SK-N-SH (cell line): ENCODE data around the gene SOX2. TPM values are rescaled to one million over a fixed set of nuclear protein-coding genes. Genes with fewer than 3 reads are reported as not detected.

Experiments used
- CTCF ChIA-PET: fragments of 300-600, 350-600 bp; formaldehyde crosslinking; extraction: SDS; loops from one replicate; lab custom pipeline; 2021; lab: Yijun Ruan, JAX
- POLR2A ChIA-PET: fragments of 350-600 bp; sonication (Branson Sonifier 250); formaldehyde crosslinking; extraction: SDS; loops from one replicate; lab custom pipeline; 2020; ENCODE audit warnings: antibody characterized with exemption, inconsistent platforms; lab: Yijun Ruan, JAX
- DNase-seq: peaks from one replicate; pipeline ENCODE4 v3.0.0; 2012
- H2AFZ ChIP-seq: fragments of 200-600 bp; sonication (generic); 2 replicates; pipeline ENCODE4 v1.8.1; 2016; ENCODE audit warnings: antibody characterized with exemption, mild to moderate bottlenecking, low read depth
- H3F3A ChIP-seq: fragments of 200-600 bp; sonication (generic); replicated peaks from 2 replicates; pipeline ENCODE3; 2016; ENCODE audit warnings: antibody characterized with exemption, mild to moderate bottlenecking; ENCODE audit not compliant: insufficient read depth
- H3K27ac ChIP-seq, 2 experiments: fragments of 200-500 bp in 1 of 2; fragments of 200-600 bp in 1 of 2; sonication (Bioruptor generic) in 1 of 2; sonication (generic), shearing (Covaris generic) in 1 of 2; 2 replicates each; pipeline versions ENCODE4 v1.5.1 to v1.6.1; 2014 to 2016; ENCODE audit warnings: low read depth in 2 of 2, inconsistent platforms in 1 of 2, low read length in 1 of 2, mild to moderate bottlenecking in 1 of 2, mixed read lengths in 1 of 2
- H3K27me3 ChIP-seq: fragments of 200-600 bp; sonication (generic), shearing (Covaris generic); 2 replicates; pipeline ENCODE4 v1.6.1; 2016; ENCODE audit warnings: mixed run types; ENCODE audit not compliant: insufficient read depth
- H3K36me3 ChIP-seq, 2 experiments: fragments of 200-500 bp in 1 of 2; fragments of 200-600 bp in 1 of 2; sonication (Bioruptor generic) in 1 of 2; sonication (generic) in 1 of 2; replicated peaks in 1 of 2; 2 replicates each; pipeline versions ENCODE3 to v1.5.1; 2014 to 2016; ENCODE audit warnings: low read length in 1 of 2, mild to moderate bottlenecking in 1 of 2; ENCODE audit not compliant: insufficient read depth in 2 of 2, control insufficient read depth in 1 of 2
- H3K4me1 ChIP-seq, 2 experiments: fragments of 200-500 bp in 1 of 2; fragments of 200-600 bp in 1 of 2; sonication (Bioruptor generic) in 1 of 2; sonication (generic), shearing (Covaris generic) in 1 of 2; 2 replicates each; pipeline versions ENCODE4 v1.5.1 to v1.6.1; 2014 to 2016; ENCODE audit warnings: low read depth in 1 of 2, low read length in 1 of 2, mixed run types in 1 of 2; ENCODE audit not compliant: insufficient read depth in 2 of 2, control insufficient read depth in 1 of 2
- H3K4me2 ChIP-seq: fragments of 200-600 bp; sonication (generic), shearing (Covaris generic); 2 replicates; pipeline ENCODE4 v1.6.1; 2017; ENCODE audit warnings: mixed run types
- H3K4me3 ChIP-seq, 2 experiments: fragments of 200-500 bp in 1 of 2; fragments of 200-600 bp in 1 of 2; sonication (Bioruptor generic) in 1 of 2; sonication (generic), shearing (Covaris generic) in 1 of 2; 2 replicates each; pipeline versions ENCODE4 v1.5.1 to v1.8.1; 2014 to 2016; ENCODE audit warnings: low read depth in 2 of 2, inconsistent platforms in 1 of 2, low read length in 1 of 2, mild to moderate bottlenecking in 1 of 2, mixed read lengths in 1 of 2, moderate library complexity in 1 of 2
- H3K79me2 ChIP-seq: fragments of 200-600 bp; sonication (generic); 2 replicates; pipeline ENCODE4 v1.8.1; 2017; ENCODE audit warnings: mild to moderate bottlenecking; ENCODE audit not compliant: insufficient read depth
- H3K9ac ChIP-seq: fragments of 200-600 bp; sonication (generic); 2 replicates; pipeline ENCODE4 v1.6.1; 2017; ENCODE audit warnings: mixed run types
- H3K9me2 ChIP-seq: fragments of 200-600 bp; sonication (generic); 2 replicates; pipeline ENCODE4 v1.6.1; 2017; ENCODE audit warnings: mixed run types
- H3K9me3 ChIP-seq: fragments of 200-600 bp; sonication (generic); 2 replicates; pipeline ENCODE4 v1.6.1; 2017; ENCODE audit warnings: mixed run types, mild to moderate bottlenecking, moderate library complexity
- H4K20me1 ChIP-seq: fragments of 200-600 bp; sonication (generic); 2 replicates; pipeline ENCODE4 v1.6.1; 2017; ENCODE audit warnings: mild to moderate bottlenecking, mixed run types; ENCODE audit not compliant: insufficient read depth
- ELF1 ChIP-seq: IDR thresholded peaks from 2 replicates; pipeline ENCODE4 v1.4.0; 2012
- MEF2A ChIP-seq: IDR thresholded peaks from 2 replicates; pipeline ENCODE4 v1.4.0; 2012; ENCODE audit warnings: low read depth, borderline replicate concordance
- NRF1 ChIP-seq: IDR thresholded peaks from 2 replicates; pipeline ENCODE4 v1.6.1; 2012; ENCODE audit warnings: low read depth, mild to moderate bottlenecking, low read length
- RAD21 ChIP-seq: IDR thresholded peaks from 2 replicates; pipeline ENCODE4 v1.6.1; 2012; ENCODE audit warnings: mild to moderate bottlenecking, low read length
- RCOR1 ChIP-seq: fragments of 150-350 bp; IDR thresholded peaks from 2 replicates; pipeline ENCODE4 v1.6.1; 2017; ENCODE audit warnings: antibody characterized with exemption, low read length
- REST ChIP-seq: IDR thresholded peaks from 2 replicates; pipeline ENCODE4 v1.6.1; 2012; ENCODE audit warnings: mild to moderate bottlenecking, low read depth, low read length, moderate library complexity
- RFX5 ChIP-seq: IDR thresholded peaks from 2 replicates; pipeline ENCODE4 v1.6.1; 2012; ENCODE audit warnings: mild to moderate bottlenecking, improper control_type of control experiment, low read length
- USF1 ChIP-seq: IDR thresholded peaks from 2 replicates; pipeline ENCODE4 v1.4.0; 2012; ENCODE audit warnings: low read depth, borderline replicate concordance
- YY1 ChIP-seq: IDR thresholded peaks from 2 replicates; pipeline ENCODE4 v1.4.0; 2012; ENCODE audit warnings: low read depth, mild to moderate bottlenecking
- WGBS: methylation state at CpG from one replicate; pipeline ENCODE4 v1.1.6; 2017; ENCODE audit warnings: low lambda C conversion rate; 5-methylcytosine and 5-hydroxymethylcytosine counted together
- polyA plus RNA-seq, 3 experiments: library from polyadenylated mRNA; depleted of rRNA; stranded (reverse); fragments of >200 nt; gene quantifications; 2 replicates each; pipeline ENCODE4 v1.2.3, GENCODE V29; 2012
- TF ChIP-seq, protein P1 (sequence below): fragments of 200-600 bp; sonication (generic); IDR thresholded peaks from 2 replicates; pipeline ENCODE4 v1.6.1; 2017; ENCODE audit warnings: antibody characterized with exemption, mild to moderate bottlenecking, moderate library complexity
- TF ChIP-seq, protein P2 (sequence below): IDR thresholded peaks from 2 replicates; pipeline ENCODE4; 2012

SOX2 gene
- polyA plus RNA-seq, 1 of the 3 experiments (the other 2 are of a cell fraction) = 0.13 TPM

DNA sequence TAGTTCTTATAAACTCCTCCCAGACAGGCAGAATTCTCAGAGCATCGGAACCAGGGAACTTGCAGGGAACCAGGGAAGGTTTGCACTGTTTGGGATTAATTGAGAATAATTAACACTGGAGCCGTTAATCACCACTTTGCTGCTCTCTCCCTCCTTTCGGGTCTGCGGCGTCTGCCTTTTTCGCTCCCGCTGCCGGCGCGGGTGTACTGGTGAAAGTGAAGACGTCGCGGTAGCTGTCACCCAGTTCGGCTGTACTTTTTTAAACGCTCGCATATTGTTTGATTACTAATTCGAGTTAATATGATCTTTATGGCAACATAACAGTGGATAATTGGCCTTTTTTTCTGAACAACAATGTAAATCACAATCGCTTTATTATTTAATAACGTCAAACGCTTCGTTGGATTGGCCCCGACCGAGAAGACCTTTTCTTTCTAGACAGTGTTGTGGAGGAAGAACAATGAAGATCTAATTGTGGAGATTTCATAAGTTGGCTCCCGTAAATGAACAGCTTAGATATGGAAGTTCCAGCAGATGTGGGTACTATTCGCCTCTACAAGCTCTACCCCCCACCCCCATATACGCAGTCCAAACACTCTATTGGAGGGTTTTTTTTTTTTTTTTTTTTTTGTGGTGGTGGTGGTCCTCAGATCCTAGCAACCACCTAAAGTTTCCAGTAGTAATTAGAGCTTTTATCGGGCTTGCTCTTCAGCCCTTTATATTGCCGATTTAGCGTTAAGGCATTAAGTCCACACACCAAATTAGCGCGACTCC lies 12.7 kb downstream of the SOX2 start:
- Histone ChIP-seq H3K4me1 (peaks cover 0 to 3% of the 10 kb centered on the region in 2 experiments; a peak in 2 of 4 replicates), H3K9me2 (no peaks in the 10 kb centered on the region), H3K36me3 (no peaks in the 10 kb centered on the region), H3K9ac (no peak overlapping the region), H3K4me3 (no peak overlapping the region), H3F3A (no peaks in the 10 kb centered on the region), H3K27me3 (no peaks in the 10 kb centered on the region), H4K20me1 (no peaks in the 10 kb centered on the region), H3K4me2 (no peak overlapping the region), H3K79me2 (no peaks in the 10 kb centered on the region), H2AFZ (no peak overlapping the region), H3K27ac (no peak overlapping the region), H3K9me3 (no peaks in the 10 kb centered on the region)
- 92% methylated on average over 31 of the region's 31 CpGs for WGBS
- ChIA-PET POLR2A (no interaction called here), CTCF (interaction anchor here (0.7 kb wide), 1 partner anchor 9 kb away, joined by 3 read pairs; no protein-coding TSS in a partner anchor)
- DNase-seq = no peak
- TF ChIP-seq RFX5 (no peak), RAD21 (no peak), USF1 (no peak), RCOR1 (no peak), REST (no peak), YY1 (no peak), MEF2A (no peak)

GRCh38 chr3:181725131-181725731 lies 13.5 kb downstream of the SOX2 start:
- H3K9ac ChIP-seq = no peak overlapping the region
- no peaks in the 10 kb centered on the region for H4K20me1 ChIP-seq
- CTCF ChIA-PET = interaction anchor here (1.1 kb wide), 1 partner anchor 16 kb away, joined by 3 read pairs; no protein-coding TSS in a partner anchor
- H3K9me2 ChIP-seq = no peaks in the 10 kb centered on the region
- 85% methylated on average over 24 of the region's 24 CpGs for WGBS
- H3K27me3 ChIP-seq = no peaks in the 10 kb centered on the region
- POLR2A ChIA-PET = no interaction called here
- H2AFZ ChIP-seq = no peak overlapping the region
- no peak for DNase-seq
- no peak overlapping the region for H3K27ac ChIP-seq
- H3K36me3 ChIP-seq = no peaks in the 10 kb centered on the region
- no peaks in the 10 kb centered on the region for H3F3A ChIP-seq
- TF ChIP-seq RAD21 (no peak), NRF1 (no peak), ELF1 (no peak)
- TF ChIP-seq, protein P1, sequence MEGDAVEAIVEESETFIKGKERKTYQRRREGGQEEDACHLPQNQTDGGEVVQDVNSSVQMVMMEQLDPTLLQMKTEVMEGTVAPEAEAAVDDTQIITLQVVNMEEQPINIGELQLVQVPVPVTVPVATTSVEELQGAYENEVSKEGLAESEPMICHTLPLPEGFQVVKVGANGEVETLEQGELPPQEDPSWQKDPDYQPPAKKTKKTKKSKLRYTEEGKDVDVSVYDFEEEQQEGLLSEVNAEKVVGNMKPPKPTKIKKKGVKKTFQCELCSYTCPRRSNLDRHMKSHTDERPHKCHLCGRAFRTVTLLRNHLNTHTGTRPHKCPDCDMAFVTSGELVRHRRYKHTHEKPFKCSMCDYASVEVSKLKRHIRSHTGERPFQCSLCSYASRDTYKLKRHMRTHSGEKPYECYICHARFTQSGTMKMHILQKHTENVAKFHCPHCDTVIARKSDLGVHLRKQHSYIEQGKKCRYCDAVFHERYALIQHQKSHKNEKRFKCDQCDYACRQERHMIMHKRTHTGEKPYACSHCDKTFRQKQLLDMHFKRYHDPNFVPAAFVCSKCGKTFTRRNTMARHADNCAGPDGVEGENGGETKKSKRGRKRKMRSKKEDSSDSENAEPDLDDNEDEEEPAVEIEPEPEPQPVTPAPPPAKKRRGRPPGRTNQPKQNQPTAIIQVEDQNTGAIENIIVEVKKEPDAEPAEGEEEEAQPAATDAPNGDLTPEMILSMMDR = no peak
- TF ChIP-seq, protein P2, sequence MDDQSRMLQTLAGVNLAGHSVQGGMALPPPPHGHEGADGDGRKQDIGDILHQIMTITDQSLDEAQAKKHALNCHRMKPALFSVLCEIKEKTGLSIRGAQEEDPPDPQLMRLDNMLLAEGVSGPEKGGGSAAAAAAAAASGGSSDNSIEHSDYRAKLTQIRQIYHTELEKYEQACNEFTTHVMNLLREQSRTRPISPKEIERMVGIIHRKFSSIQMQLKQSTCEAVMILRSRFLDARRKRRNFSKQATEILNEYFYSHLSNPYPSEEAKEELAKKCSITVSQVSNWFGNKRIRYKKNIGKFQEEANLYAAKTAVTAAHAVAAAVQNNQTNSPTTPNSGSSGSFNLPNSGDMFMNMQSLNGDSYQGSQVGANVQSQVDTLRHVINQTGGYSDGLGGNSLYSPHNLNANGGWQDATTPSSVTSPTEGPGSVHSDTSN = no peak
- H3K79me2 ChIP-seq = no peaks in the 10 kb centered on the region
- no peaks in the 10 kb centered on the region for H3K9me3 ChIP-seq
- no peak overlapping the region for H3K4me3 ChIP-seq
- H3K4me2 ChIP-seq = no peak overlapping the region
- peaks cover 0 to 3% of the 10 kb centered on the region in 2 experiments; a peak in 2 of 4 replicates for H3K4me1 ChIP-seq
